HG03196 (cell line): ENCODE data around the gene MAPK13.
"Not testable (repeated sequence)": the region's sequence is repeated elsewhere in the genome, so short reads cannot be mapped to it uniquely, and the experiment has no call there.

ENCODE experiments used
- ATAC-seq: cut with Tn5 transposase; IDR thresholded peaks from one replicate; pipeline ENCODE4 v1.9.1; 2021; ENCODE audit not compliant: unreplicated experiment

Gene MAPK13

DNA sequence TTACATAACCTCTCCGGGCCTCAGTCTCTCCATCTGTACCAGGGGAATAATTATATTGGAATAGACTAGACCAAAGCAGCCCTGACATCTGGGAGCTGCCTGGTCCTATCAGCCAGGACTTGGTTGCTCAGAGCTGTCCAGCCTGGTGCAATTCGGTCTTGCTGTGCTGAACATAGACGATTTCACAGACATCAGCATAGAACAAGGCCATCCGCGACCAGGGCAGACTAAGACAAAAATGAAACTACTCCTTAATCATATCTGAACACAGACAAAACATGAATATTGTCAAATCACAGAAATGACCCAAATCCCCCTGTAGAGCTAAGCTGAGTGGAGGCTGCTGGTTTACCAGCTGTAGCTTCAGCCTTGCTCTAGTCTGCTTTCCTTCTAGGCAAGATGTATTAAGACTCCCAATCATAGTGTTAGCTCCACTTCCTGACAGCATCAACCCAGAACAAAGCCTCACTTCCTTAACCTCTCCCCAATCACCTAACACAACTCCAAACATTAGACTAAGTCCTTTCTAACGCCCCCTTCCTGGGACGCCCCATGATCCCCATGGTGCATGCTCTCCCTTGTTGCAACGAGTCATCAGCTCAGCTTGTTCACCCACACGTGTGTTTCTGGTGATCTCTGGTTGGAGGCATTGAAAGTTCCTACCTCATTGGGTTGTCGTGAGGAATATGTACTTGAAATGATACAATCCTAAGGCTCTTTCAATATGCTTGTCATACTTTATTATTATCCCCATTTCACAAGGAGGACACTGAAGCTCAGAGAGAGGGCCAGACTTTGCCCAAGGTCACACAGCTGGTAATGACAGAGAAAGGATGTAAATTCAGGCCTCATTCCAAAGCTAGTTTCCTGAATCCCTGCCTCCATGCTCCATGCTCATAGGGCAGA, 3.5 kb upstream of the MAPK13 start:
- no peak for ATAC-seq

DNA sequence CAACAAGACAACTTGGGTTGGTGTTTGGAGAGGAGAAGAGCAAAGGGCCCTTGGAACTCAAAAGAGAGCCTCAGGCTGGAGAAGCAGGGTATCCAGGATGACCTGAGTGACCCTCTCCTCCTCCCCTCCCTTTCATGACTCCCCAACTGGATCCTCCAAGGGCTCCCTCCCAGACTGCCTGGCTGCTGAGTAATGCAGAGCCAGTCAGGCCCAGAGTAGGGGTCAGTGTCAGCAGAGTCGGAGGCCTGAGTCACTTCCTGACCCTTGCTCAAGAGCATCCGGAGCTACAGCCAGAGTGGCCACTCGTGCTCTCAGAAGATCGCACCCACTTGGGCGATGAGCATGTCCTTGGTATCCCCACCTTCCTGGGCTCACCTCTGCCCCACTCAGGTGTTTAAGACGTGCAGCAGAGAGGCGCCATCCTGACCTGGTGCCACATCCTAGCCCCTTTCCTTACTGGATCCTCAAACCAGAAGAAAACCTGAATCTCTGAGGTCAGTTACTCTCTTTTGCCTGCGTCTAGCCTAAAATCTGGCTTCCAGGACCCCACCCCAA, 2.8 kb upstream of the MAPK13 start:
- no peak for ATAC-seq

DNA sequence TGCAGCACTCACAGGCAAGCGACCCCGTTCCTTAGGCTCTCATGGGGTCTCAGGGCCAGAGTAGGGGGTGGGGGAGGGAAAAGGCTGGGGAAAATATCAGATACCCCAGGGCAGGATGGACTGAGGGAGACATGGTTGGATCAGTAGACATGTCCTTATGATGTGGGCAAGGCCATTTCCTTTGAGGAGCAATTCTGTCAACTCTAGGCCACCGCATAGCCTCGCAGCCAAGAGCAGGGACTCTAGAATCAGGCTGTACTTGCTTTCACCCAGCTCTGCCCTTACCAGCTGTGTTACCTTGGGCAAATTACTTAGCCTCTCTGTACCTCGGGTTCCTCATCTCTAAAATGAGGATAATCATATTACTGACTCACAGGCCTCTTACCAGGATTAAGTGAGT, 2.2 kb upstream of the MAPK13 start:
- no peak for ATAC-seq

DNA sequence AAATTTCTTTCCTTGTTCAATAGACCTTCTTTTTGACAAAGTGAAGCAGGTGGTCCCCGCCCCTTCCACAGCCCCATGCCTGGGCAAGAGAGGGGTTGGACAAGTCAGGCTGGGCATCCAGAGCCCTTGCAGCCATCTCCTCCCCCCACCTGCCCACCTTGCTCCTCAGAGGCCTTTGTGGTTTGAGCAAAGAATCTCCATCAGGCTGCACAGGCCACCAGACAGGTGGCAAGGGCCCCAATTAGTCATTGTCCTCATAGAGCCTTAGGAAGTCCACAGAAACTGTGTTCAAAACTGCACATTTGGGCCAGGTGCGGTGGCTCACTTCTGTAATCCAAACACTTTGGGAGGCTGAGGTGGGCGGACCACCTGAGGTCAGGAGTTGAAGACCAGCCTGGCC, 1.5 kb upstream of the MAPK13 start:
- no peak for ATAC-seq

DNA sequence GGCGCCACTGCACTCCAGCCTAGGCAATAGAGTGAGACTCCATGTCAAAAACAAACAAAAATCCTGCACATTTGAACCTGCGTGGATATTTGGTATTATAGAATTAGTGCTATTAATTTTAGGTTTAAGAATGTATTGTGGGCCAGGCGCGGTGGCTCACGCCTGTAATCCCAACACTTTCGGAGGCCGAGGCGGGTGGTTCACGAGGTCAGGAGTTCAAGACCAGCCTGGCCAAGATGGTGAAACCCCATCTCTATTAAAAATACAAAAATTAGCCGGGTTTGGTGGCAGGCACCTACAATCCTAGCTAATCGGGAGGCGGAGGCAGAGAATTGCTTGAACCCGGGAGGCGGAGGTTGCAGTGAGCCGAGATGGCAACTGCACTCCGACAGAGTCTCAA, 979 bp upstream of the MAPK13 start:
- not testable (repeated sequence) for ATAC-seq

DNA sequence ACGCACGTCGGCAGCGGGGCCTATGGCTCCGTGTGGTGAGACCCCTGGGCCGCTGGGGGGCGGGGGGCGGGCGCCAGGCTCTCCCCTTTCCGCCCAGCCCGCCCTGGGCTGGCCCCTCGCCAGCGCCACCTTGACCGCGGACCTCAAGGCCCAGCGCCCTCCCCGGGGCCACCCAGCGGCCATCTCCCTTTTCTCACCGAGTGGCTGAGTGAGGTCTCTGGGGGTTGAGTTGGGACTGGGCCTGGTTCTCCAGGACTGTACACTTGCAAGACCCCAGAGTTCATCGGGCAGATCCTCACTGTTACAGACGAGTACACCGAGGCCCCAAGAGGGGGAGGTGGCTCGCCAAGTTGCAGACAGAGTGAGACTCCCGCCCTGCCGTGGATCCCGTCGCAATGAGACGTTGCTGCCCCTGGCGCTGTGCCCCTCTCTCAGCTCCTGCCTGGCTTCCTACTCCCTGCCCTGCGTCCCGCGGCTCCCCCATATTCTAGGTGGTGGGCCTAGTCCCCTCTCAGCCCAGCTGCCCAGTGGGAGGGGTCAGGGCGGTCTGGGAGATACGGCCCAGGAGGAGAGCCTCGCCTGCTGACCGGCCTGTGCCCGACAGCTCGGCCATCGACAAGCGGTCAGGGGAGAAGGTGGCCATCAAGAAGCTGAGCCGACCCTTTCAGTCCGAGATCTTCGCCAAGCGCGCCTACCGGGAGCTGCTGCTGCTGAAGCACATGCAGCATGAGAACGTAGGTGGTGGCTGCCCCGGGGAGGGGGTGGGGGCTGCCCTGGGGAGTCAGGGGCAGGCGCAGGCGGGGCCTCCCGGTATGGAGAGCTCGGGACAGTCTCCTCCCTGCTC, 576 bp downstream of the MAPK13 start:
- ATAC-seq: no peak

DNA sequence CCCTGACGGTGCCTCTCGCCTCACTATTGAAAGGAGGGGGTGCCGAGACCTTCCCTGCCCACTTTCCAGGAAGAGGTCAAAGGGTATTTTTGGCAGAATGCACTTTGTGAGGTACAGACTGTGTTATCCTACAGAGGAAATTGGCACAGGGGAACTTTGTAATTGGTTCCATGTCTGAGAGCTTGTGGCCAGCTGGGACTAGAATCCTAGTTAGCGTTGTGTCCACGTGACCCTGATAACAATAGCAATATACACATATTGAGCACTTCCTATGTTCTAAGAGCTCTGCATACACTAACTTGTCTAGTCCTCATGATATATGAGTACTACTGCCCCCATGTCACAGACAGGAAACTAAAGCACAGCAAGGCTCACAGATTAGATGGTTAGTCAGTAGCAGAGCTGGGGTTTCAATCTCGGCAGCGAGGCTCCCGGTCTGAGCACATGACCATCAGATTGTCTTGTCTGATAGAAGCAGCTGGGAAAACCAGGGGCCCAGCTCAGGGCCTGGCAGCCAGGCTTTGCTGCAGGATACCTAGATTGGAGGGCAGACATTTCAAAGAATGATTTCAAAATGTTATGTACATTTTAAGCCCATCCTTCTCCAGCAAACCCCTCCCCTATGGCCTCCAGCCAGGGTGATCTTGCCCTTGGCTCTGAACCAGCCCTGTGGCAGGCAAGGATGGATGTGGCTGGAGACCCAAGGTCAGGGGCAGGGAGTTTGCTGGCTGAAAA, 1.4 kb downstream of the MAPK13 start:
- ATAC-seq: peak; percentile 84

DNA sequence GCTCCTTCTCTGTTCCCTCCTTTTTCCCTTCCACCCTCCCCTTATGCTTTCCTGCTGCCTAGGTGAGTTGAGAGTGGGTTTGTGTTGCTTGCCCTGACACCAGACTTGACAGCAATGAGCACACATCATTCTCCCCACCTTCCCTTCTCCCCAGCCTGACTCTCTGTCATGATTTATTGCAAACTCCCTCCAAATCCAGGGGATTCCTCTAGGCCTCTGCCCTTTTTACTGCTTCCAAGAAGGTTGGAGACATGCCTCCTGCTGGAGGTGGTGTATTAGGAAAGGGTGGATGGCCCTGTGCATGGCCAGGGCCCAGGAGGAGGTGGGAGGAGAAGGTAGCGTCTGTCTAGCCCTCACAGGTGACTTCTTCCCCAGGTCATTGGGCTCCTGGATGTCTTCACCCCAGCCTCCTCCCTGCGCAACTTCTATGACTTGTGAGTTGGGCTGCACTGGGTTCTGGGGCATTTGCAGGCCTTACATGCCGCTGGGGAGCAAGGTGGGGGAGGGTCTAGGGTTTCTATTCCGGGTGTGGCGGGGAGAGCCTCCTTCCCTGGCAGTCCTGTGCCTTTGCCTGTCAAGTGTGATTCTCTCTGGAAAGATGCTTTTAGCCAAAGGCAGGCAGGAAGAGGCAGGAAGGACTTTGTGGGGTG, 2.1 kb downstream of the MAPK13 start:
- no peak for ATAC-seq

DNA sequence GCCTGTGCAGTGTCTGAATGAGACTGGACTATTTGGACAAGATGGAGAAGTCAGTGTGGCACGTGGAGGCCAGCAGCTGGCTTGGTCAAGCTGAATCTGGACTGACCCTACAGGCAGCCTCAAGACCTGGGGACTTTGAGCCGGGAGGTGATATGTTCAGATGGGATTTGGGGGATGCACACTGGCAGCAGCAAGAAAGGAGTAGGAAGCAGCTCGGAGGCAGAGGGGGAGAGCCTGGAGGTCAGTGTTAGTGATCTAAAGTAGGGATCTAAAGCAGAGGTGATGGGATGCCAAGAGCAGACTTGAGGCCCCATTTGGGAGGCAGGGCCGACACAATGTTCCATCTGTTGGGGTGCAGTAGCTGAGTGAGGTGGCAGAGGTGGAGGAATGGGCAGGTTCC, 2.8 kb downstream of the MAPK13 start:
- ATAC-seq: no peak

DNA sequence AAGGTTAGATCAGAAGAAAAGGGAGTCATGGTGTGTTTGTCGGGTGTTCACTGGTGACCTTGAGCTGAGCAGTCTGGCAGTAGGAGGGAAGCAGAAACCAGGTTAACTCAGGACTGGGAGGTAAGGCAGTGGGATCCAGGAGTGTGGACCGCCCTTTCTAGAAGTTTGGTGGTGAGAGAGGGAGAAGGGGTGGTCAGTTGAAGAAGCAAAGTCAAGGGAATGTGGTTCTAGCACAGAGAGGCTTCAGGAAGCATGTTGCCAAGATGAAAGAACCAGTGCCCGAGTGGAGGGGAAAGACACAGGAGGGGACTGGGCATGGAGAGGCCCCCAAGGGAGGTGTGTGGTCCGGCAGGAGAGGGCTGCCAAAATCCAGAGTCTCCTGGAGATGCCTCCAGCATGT, 3.6 kb downstream of the MAPK13 start:
- ATAC-seq: no peak

DNA sequence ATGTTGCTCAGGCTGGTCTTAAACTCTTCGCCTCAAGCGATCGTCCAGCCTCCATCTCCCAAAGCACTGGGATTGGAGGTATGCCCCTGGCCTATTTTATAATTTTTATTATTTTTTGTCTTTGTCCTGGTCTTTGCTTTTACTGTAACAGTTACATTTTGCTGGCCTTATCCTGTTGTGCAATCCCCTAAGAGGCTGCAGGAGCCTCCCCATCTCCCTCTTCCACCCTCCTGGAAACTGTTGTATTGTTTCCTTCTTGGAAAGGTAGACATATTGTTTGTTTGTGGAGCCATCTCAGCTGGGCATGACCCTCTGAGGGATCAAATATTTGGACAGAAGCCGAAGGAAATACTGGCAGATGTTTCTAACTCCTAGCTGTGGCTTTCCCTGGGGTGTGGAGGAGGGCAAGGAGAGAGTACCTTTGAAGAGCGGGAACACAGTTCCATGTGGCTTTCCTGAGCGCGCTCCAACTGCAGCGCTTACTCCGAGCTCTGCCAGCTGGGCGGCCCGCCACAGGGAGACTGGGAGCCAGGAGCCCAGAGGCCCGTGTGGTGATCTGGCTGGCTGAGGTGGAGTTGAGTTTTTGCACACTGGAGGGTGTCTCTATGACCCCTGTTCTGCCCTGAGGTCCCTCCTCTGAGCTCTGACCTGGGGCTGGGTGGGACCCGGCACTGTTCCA, 4.9 kb downstream of the MAPK13 start:
- ATAC-seq: no peak

DNA sequence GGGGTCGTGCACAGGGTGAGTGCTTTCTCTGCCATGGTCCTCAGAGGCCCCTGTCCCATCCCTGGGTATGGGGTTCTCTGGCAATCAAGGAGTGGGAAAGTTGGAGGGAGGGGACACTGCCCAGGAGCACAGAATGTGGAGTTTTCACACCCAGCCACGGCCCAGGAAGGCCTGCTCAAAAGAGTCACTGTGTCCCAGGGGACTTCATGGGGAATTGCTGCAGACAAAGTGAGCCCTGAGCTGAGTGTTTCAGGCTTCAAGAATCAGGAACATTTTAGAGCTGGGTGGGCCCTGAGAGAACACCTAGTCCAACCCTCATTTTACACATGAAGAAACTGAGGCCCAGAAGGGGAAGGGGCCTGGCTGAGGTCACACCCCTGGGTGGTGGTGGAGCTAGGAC, 5.7 kb downstream of the MAPK13 start:
- ATAC-seq: no peak

DNA sequence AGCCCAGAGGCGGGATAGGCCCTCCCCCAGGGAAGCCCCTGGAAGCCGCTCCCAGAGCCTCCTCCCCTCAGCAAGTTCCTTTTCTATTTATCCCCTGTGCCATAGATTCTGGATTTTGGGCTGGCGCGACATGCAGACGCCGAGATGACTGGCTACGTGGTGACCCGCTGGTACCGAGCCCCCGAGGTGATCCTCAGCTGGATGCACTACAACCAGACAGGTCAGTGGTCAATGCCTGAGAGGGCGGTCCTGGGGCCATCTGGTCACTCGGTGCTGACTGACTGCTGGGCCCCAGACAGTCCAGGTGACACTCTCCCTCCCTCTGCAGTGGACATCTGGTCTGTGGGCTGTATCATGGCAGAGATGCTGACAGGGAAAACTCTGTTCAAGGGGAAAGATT, 6.2 kb downstream of the MAPK13 start:
- no peak for ATAC-seq

DNA sequence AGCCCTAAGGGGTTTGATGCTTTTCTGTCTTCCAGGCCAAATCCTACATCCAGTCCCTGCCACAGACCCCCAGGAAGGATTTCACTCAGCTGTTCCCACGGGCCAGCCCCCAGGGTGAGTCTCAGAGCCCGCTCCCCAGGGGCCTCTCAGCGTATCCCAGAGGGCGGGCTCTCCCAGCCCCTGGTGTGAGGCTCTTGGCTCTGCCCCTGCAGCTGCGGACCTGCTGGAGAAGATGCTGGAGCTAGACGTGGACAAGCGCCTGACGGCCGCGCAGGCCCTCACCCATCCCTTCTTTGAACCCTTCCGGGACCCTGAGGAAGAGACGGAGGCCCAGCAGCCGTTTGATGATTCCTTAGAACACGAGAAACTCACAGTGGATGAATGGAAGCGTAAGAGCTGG, 8.4 kb downstream of the MAPK13 start:
- no peak for ATAC-seq

DNA sequence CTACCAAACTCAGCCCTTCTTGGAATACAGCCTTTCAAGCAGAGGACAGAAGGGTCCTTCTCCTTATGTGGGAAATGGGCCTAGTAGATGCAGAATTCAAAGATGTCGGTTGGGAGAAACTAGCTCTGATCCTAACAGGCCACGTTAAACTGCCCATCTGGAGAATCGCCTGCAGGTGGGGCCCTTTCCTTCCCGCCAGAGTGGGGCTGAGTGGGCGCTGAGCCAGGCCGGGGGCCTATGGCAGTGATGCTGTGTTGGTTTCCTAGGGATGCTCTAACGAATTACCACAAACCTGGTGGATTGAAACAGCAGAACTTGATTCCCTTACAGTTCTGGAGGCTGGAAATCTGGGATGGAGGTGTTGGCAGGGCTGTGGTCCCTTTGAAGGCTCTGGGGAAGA, 9.1 kb downstream of the MAPK13 start:
- ATAC-seq: no peak

DNA sequence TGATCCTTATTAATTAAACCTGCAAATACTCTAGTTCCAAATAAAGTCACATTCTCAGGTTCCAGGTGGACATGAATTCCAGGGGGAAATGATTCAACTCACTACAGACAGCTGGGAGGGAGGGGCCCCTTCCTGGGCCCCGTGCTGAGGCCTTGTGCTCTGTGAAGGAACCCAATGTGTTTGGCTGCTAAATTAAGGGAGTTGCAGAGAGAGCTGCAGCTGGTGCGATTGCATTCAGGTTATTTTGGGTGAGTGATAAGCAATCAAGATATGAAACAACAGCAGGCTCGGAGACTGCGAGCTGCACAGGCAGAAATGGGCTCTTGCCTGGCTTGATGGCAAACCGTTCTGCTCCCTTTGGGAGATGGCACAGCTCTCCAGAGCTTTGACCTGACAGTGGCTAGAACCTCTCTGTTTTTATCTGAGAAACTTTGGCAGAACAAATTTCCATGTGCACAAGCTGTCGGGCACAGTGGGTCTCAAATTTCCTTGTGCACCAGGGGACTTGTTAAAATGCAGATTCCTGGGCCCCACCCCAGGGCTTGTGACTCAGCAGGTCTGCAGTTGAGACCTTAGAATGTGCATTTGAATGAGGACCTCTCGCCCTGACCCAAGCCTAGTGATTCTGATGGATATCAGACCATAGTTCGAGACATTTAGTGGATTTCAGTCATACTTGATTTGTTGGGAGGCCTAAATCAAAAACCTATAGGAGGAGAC, 9.8 kb downstream of the MAPK13 start:
- no peak for ATAC-seq

DNA sequence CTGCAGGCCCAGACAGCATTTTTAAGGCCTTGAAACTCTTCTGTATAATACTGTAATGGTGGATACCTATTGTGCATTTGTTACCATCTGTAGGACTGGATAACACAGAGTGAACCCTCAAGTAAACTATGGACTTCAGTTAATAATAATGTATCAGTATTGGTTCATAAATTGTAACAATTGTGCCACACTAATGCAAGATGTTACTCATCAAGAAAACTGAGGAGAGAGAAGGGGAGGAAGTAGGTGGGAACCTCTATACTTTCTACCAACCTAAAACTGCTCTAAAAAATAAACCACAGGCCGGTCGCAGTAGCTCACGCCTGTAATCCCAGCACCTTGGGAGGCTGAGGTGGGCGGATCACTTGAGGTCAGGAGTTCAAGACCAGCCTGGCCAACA, 10.8 kb downstream of the MAPK13 start:
- ATAC-seq: no peak

DNA sequence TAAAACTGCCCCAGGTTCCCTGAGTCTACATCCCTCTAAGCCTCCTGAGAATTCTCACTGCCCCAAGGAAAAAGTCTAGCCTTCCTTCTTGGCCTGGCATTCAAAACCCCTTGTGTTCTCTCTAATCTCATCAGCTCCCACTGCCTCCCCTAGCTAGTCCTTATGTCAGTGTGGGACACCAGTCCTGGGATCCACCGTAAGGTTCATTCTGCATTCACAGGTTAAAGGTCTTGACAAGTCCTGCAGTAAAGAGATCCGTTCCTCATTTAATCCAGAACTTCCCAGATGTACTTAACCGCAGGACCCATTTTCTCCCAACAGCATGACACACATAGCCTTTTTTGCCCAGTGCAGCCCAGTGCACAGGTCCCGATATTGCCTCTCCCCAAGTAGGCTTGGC, 11.6 kb downstream of the MAPK13 start:
- no peak for ATAC-seq
